OCI-LY3 (cell line): ENCODE results near the gene GOLGA8A.

Source experiments
- H2AFZ ChIP-seq: fragments of 200-600, 300-600 bp; shearing (Covaris generic); 2 replicates; pipeline ENCODE4 v1.6.0; 2014; ENCODE audit warnings: antibody characterized with exemption, low read depth, low read length
- H3K27ac ChIP-seq: fragments of 200-600, 300-600 bp; sonication (generic); 2 replicates; pipeline ENCODE4 v1.5.1; 2014; ENCODE audit warnings: mild to moderate bottlenecking, low read length, moderate library complexity, mixed read lengths
- H3K27me3 ChIP-seq: fragments of 200-600, 300-600 bp; sonication (generic); 2 replicates; pipeline ENCODE4 v1.6.1; 2014; ENCODE audit warnings: low read depth, low read length, mixed read lengths
- H3K36me3 ChIP-seq: fragments of 200-600, 300-600 bp; sonication (generic); replicated peaks from 2 replicates; pipeline ENCODE3; 2014; ENCODE audit warnings: low read depth, low read length, mixed read lengths
- H3K4me1 ChIP-seq: fragments of 300-600, 200-600 bp; sonication (generic); 2 replicates; pipeline ENCODE4 v1.6.1; 2014; ENCODE audit warnings: low read length, mixed read lengths
- H3K4me2 ChIP-seq: fragments of 200-600, 300-600 bp; sonication (generic); 2 replicates; pipeline ENCODE4 v1.6.1; 2014; ENCODE audit warnings: low read length, mixed read lengths
- H3K4me3 ChIP-seq: fragments of 300-600, 200-600 bp; sonication (generic); 2 replicates; pipeline ENCODE4 v1.5.1; 2014; ENCODE audit warnings: antibody characterized with exemption, mild to moderate bottlenecking, low read length, moderate library complexity
- H3K79me2 ChIP-seq: fragments of 300-600, 200-600 bp; shearing (Covaris generic); 2 replicates; pipeline ENCODE4 v1.6.1; 2014; ENCODE audit warnings: mild to moderate bottlenecking, low read length, mixed read lengths
- H3K9ac ChIP-seq: fragments of 300-600, 200-600 bp; shearing (Covaris generic); 2 replicates; pipeline ENCODE4 v1.6.0; 2014; ENCODE audit warnings: mild to moderate bottlenecking, low read length, moderate library complexity
- H3K9me3 ChIP-seq: fragments of 200-600, 300-600 bp; shearing (Covaris generic); 2 replicates; pipeline ENCODE4 v1.6.1; 2014; ENCODE audit warnings: low read length, mixed read lengths; ENCODE audit not compliant: insufficient read depth
- H4K20me1 ChIP-seq: fragments of 200-600, 300-600 bp; sonication (generic); 2 replicates; pipeline ENCODE4 v1.6.1; 2016; ENCODE audit warnings: low read length, mixed read lengths; ENCODE audit not compliant: insufficient read depth
- EZH2phosphoT487 ChIP-seq: fragments of 200-600 bp; shearing (Covaris generic); IDR thresholded peaks from 2 replicates; pipeline ENCODE4 v1.6.1; 2018; ENCODE audit warnings: antibody characterized with exemption, mixed run types, low read depth
- TF ChIP-seq, protein P1 (sequence below): fragments of 200-600, 300-600 bp; sonication (generic); IDR thresholded peaks from 2 replicates; pipeline ENCODE4 v1.5.1; 2014; ENCODE audit warnings: antibody characterized with exemption, low read length, low read depth

GOLGA8A gene

DNA sequence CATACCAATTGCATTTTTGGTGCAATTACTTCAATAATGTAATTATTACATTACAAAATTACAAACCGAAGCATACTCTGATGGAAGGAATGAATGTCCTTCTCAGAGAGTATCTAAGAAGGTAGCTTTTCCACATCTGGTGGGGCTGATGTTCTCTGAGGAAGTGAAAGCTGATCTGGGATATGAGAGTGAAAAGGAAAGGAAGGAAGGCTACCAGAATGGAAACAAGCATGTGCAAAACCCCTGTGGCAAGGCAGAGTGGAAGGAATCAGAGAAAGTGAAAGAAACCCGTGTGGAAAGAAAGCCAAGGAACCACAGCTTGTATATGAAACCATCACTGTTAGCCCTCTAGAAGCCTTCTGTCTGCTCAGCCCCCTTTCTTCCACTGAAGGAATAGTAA is 35.3 kb upstream of the GOLGA8A start:
- H3K27ac ChIP-seq = no peak overlapping the region
- no peaks in the 10 kb centered on the region for H3K27me3 ChIP-seq
- no peaks in the 10 kb centered on the region for H3K9me3 ChIP-seq
- TF ChIP-seq, protein P1, sequence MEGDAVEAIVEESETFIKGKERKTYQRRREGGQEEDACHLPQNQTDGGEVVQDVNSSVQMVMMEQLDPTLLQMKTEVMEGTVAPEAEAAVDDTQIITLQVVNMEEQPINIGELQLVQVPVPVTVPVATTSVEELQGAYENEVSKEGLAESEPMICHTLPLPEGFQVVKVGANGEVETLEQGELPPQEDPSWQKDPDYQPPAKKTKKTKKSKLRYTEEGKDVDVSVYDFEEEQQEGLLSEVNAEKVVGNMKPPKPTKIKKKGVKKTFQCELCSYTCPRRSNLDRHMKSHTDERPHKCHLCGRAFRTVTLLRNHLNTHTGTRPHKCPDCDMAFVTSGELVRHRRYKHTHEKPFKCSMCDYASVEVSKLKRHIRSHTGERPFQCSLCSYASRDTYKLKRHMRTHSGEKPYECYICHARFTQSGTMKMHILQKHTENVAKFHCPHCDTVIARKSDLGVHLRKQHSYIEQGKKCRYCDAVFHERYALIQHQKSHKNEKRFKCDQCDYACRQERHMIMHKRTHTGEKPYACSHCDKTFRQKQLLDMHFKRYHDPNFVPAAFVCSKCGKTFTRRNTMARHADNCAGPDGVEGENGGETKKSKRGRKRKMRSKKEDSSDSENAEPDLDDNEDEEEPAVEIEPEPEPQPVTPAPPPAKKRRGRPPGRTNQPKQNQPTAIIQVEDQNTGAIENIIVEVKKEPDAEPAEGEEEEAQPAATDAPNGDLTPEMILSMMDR = no peak
- no peak for TF ChIP-seq EZH2phosphoT487
- H3K79me2 ChIP-seq = no peaks in the 10 kb centered on the region
- H3K36me3 ChIP-seq = no peaks in the 10 kb centered on the region
- H3K4me1 ChIP-seq = peaks cover 4% of the 10 kb centered on the region; the same call in 1 of the 2 replicates
- H3K4me2 ChIP-seq = no peak overlapping the region
- H4K20me1 ChIP-seq = no peaks in the 10 kb centered on the region
- no peak overlapping the region for H2AFZ ChIP-seq
- H3K9ac ChIP-seq = no peak overlapping the region
- no peak overlapping the region for H3K4me3 ChIP-seq

DNA sequence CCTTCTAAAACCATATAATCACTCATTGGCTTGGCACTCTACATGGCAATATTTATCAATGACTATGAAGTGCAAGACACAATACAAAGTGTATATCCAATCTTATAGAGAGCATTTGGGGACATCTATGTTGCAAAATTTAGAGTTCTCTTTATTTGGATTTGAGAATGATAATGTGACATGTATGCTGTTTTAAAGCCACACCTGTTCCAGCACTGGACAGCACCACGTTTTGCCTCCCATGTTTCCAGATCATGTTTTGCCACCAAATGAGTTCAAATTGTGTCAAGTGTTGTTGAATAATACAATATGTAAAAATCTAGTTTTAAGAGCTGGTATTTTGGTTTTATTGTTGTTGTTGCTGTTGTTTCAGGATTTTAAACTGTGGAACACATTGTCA is 33.3 kb upstream of the GOLGA8A start:
- no peaks in the 10 kb centered on the region for H3K36me3 ChIP-seq
- H4K20me1 ChIP-seq = no peaks in the 10 kb centered on the region
- TF ChIP-seq, protein P1 = no peak
- no peak for TF ChIP-seq EZH2phosphoT487
- no peaks in the 10 kb centered on the region for H3K27me3 ChIP-seq
- H3K9ac ChIP-seq = no peak overlapping the region
- H3K79me2 ChIP-seq = no peaks in the 10 kb centered on the region
- no peak overlapping the region for H3K27ac ChIP-seq
- H3K4me3 ChIP-seq = no peak overlapping the region
- H2AFZ ChIP-seq = no peak overlapping the region
- H3K9me3 ChIP-seq = no peaks in the 10 kb centered on the region
- H3K4me2 ChIP-seq = no peak overlapping the region
- H3K4me1 ChIP-seq = peaks cover 4% of the 10 kb centered on the region; the same call in 1 of the 2 replicates

DNA sequence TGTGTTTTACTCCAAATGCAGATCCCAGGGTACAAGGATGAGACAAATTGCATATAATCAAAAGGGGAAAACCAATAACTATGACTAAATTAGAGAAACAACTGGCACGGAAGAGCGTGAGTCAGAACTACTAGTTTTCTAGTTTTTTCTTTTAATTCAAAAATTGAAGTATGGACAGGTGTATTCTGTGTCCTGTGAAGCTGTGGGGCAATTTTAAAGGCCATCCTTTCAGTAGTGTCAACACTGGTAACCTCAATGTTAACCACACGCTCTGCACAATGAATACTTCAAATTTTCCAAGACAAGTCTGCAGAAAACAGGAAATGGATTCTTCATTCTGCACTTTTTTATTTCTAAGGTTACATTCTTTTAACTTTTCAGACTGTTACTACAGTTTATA is 32.5 kb upstream of the GOLGA8A start:
- H3K27me3 ChIP-seq = no peaks in the 10 kb centered on the region
- H3K4me3 ChIP-seq = no peak overlapping the region
- no peak overlapping the region for H2AFZ ChIP-seq
- no peak overlapping the region for H3K9ac ChIP-seq
- no peaks in the 10 kb centered on the region for H3K79me2 ChIP-seq
- H3K4me2 ChIP-seq = no peak overlapping the region
- no peaks in the 10 kb centered on the region for H3K9me3 ChIP-seq
- H4K20me1 ChIP-seq = no peaks in the 10 kb centered on the region
- TF ChIP-seq, protein P1 = no peak
- TF ChIP-seq EZH2phosphoT487 = no peak
- H3K27ac ChIP-seq = no peak overlapping the region
- H3K4me1 ChIP-seq = peaks cover 4% of the 10 kb centered on the region; the same call in 1 of the 2 replicates
- no peaks in the 10 kb centered on the region for H3K36me3 ChIP-seq

DNA sequence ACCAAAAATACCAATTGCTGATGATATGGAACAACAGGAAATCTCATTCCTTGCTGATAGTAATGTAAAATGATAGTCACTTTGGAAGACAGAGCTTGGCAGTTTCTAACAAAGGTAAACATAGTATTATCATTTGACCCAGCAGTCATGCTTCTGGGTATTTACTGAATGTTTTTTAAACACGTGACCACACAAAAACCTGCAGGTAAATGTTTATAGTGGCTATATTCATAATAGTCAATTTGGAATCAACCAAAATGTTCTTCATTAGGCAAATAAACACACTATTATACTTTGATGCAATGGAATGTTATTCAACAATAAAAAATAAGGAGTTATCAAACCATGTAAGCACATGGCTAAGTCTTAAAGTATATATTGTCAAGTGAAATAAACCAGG is 24.1 kb upstream of the GOLGA8A start:
- no peaks in the 10 kb centered on the region for H3K27me3 ChIP-seq
- H2AFZ ChIP-seq = no peak overlapping the region

DNA sequence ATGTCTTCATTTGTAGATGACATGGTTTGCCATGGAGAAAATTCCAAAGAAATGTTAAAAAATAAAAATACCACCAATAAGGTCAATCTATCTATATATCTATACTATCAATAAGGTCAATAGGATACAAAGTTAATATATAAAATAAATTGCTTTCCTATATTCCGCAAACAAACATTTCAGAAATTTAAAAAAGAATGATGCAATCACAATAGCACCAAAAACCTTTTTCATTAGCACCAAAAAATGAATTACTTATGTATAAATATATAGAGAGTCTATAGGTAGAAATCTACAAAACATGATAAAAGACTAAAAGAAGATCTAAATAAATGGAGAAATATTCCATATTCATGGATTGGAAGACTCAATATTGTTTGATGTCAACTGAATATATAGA is 22.8 kb upstream of the GOLGA8A start:
- no peak overlapping the region for H2AFZ ChIP-seq
- H3K79me2 ChIP-seq = no peaks in the 10 kb centered on the region
- H4K20me1 ChIP-seq = no peaks in the 10 kb centered on the region
- no peaks in the 10 kb centered on the region for H3K36me3 ChIP-seq
- H3K27me3 ChIP-seq = no peaks in the 10 kb centered on the region
- H3K9me3 ChIP-seq = no peaks in the 10 kb centered on the region
- no peak overlapping the region for H3K4me3 ChIP-seq
- no peaks in the 10 kb centered on the region for H3K4me1 ChIP-seq
- no peak overlapping the region for H3K4me2 ChIP-seq
- no peak overlapping the region for H3K9ac ChIP-seq
- no peak for TF ChIP-seq EZH2phosphoT487
- TF ChIP-seq, protein P1 = no peak
- H3K27ac ChIP-seq = no peak overlapping the region

More for the DNA sequence above, 24.1 kb upstream of the GOLGA8A start:
- no peak for TF ChIP-seq EZH2phosphoT487
- Histone ChIP-seq H3K4me1 (no peaks in the 10 kb centered on the region), H3K27ac (no peak overlapping the region), H3K79me2 (no peaks in the 10 kb centered on the region), H3K4me3 (no peak overlapping the region), H3K9ac (no peak overlapping the region), H3K36me3 (no peaks in the 10 kb centered on the region), H3K4me2 (no peak overlapping the region), H3K9me3 (no peaks in the 10 kb centered on the region), H4K20me1 (no peaks in the 10 kb centered on the region)
